Erythroblast (primary cell): Measurements from ENCODE around the gene FUBP3.

Experiments used
- GATA1 ChIP-seq: IDR thresholded peaks from 2 replicates; pipeline ENCODE4 v1.6.1; 2011; ENCODE audit warnings: low read depth, mild to moderate bottlenecking, control low read depth, low read length, moderate library complexity
- POLR2A ChIP-seq: IDR thresholded peaks from 2 replicates; pipeline ENCODE4 v1.6.1; 2011; ENCODE audit warnings: mild to moderate bottlenecking, low read length

- no peak for TF ChIP-seq POLR2A
- TF ChIP-seq GATA1 = no peak
Observed at GRCh38 chr9:130541533-130541932, 37.8 kb upstream of the FUBP3 start.
